Keratinocyte (primary cell): ENCODE measurements around the gene CDK14.

ENCODE experiments used
- CTCF ChIP-seq, 3 experiments: IDR thresholded peaks in 1 of 3; conservative IDR thresholded peaks in 1 of 3; optimal IDR thresholded peaks in 1 of 3; 2 replicates in 2 of 3; 3 replicates in 1 of 3; pipeline versions ENCODE3 to v1.5.1; 2011; ENCODE audit warnings: low read length in 3 of 3, mild to moderate bottlenecking in 3 of 3, moderate library complexity in 2 of 3, control low read depth in 1 of 3, inconsistent platforms in 1 of 3; ENCODE audit not compliant: insufficient read depth in 2 of 3; ENCODE audit errors: extremely low read depth in 1 of 3
- EZH2 ChIP-seq: IDR thresholded peaks from one replicate; pipeline ENCODE4 v1.6.1; 2012; ENCODE audit warnings: inconsistent platforms, mild to moderate bottlenecking, low read length, moderate library complexity

- TF ChIP-seq CTCF (optimal IDR thresholded peaks at IDR 0.05 in 1 of 3, IDR thresholded peaks at IDR 0.05 in 1 of 3, conservative IDR thresholded peaks at IDR 0.05 in 1 of 3; ENCODE audit: extremely low read depth in 1 of 3, insufficient read depth in 2 of 3, low read length in 3 of 3) (no peak), EZH2 (no peak)
Observed at GRCh38 chr7:90951986-90952954, 356.1 kb downstream of the CDK14 start.
